HL-60 (cell line): ENCODE results near the gene URGCP.

Source experiments
- POLR2AphosphoS5 ChIP-seq: IDR thresholded peaks from 2 replicates; pipeline ENCODE4 v1.6.1; 2012; ENCODE audit warnings: low read depth
- TF ChIP-seq, protein P1 (sequence below): IDR thresholded peaks from one replicate; pipeline ENCODE4 v1.5.1; 2011; ENCODE audit warnings: low read length, control low read depth, inconsistent platforms; ENCODE audit not compliant: insufficient read depth

DNA sequence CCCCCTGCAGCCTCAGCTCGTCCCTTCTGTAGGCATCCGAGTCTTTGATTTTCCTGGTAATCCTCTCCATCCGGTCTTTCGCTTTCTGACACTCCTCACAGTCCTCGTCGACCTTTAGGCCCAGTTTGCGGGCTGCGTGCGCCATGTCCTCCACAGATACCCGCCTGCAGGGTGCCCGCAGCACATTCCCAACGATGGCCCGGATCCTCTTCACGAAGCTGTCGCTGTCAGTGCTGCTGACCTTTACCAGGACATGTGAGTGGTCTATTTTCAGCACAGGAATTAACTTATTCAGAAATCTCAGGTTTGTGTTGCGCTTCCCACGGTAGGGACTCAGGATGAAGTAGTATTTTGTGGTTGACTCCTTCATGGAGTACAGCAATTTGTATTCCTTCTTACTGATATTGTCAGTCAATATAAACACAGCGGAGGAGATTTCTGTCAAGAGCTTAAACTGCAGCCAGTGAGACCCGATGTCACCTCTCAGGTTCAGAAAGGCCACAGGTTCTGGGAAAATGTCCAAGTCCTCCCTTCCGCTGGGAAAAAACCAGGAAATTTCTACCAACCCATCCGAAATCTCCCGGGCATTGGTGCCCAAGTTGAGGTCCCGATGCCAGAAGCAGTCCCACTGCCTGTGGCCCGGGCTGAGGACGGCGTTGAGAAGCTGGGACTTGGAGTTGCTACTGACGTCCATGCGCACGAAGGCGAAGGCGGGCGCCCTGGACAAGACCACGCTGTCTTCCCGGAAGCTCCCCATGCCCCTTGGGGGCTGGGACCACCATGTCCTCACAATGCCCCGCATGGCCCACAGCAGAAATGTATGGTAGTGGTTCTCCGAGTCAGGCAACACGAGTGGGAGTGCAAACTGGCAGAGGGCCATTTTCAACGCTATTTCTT is 28.2 kb downstream of the URGCP start:
- TF ChIP-seq, protein P1, sequence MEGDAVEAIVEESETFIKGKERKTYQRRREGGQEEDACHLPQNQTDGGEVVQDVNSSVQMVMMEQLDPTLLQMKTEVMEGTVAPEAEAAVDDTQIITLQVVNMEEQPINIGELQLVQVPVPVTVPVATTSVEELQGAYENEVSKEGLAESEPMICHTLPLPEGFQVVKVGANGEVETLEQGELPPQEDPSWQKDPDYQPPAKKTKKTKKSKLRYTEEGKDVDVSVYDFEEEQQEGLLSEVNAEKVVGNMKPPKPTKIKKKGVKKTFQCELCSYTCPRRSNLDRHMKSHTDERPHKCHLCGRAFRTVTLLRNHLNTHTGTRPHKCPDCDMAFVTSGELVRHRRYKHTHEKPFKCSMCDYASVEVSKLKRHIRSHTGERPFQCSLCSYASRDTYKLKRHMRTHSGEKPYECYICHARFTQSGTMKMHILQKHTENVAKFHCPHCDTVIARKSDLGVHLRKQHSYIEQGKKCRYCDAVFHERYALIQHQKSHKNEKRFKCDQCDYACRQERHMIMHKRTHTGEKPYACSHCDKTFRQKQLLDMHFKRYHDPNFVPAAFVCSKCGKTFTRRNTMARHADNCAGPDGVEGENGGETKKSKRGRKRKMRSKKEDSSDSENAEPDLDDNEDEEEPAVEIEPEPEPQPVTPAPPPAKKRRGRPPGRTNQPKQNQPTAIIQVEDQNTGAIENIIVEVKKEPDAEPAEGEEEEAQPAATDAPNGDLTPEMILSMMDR: no peak
- TF ChIP-seq POLR2AphosphoS5: no peak
